IMR-90 (cell line): ENCODE data around the gene NCLN. TPM values are rescaled to one million over a fixed set of nuclear protein-coding genes. Genes with fewer than 3 reads are reported as not detected.

Experiments used
- ATAC-seq: fragments of 200-7000 bp; cut with Tn5 transposase; 2 replicates; pipeline ENCODE4 v1.9.1; 2020; ENCODE audit warnings: low read depth, mild to moderate bottlenecking, moderate library complexity
- BruUV-seq: library from RNA; stranded (reverse); fragments of 400-500 nt; replicated peaks from 2 replicates; lab custom pipeline; 2021; lab: Mats Ljungman, UMichigan
- CTCF ChIA-PET: fragments of 300-600 bp; formaldehyde crosslinking; extraction: SDS; loops from one replicate; lab custom pipeline; 2021; ENCODE audit warnings: antibody characterized with exemption; lab: Yijun Ruan, JAX
- POLR2A ChIA-PET: fragments of 300-600 bp; sonication (Branson Sonifier 250); formaldehyde crosslinking; loops from one replicate; lab custom pipeline; 2022; ENCODE audit warnings: antibody characterized with exemption; ENCODE audit not compliant: unreplicated experiment; lab: Charles Lee
- DNase-seq: peaks from one replicate; pipeline ENCODE4 v3.0.0; 2013
- H2AFZ ChIP-seq: replicated peaks from 2 replicates; pipeline ENCODE3; 2013; ENCODE audit warnings: low read length, mild to moderate bottlenecking; ENCODE audit not compliant: poor library complexity
- H2AK5ac ChIP-seq: 2 replicates; pipeline ENCODE4 v1.6.1; 2013; ENCODE audit warnings: low read depth, low read length, inconsistent platforms
- H2AK9ac ChIP-seq: replicated peaks from 2 replicates; pipeline ENCODE3; 2013; ENCODE audit warnings: mild to moderate bottlenecking, low read depth, low read length, moderate library complexity; ENCODE audit not compliant: poor library complexity
- H2BK120ac ChIP-seq: 2 replicates; pipeline ENCODE4 v1.6.1; 2013; ENCODE audit warnings: low read depth, low read length, inconsistent platforms
- H2BK15ac ChIP-seq: 3 replicates; pipeline ENCODE4 v1.6.1; 2013; ENCODE audit warnings: low read depth, low read length, inconsistent platforms
- H2BK20ac ChIP-seq: 2 replicates; pipeline ENCODE4 v1.6.1; 2013; ENCODE audit warnings: low read depth, mild to moderate bottlenecking, inconsistent platforms, low read length, moderate library complexity
- H2BK5ac ChIP-seq: 2 replicates; pipeline ENCODE4 v1.6.1; 2013; ENCODE audit warnings: mild to moderate bottlenecking, low read depth, low read length, inconsistent platforms; ENCODE audit not compliant: poor library complexity, severe bottlenecking
- H3K14ac ChIP-seq: replicated peaks from 2 replicates; pipeline ENCODE4 v1.6.1; 2013; ENCODE audit warnings: low read depth, low read length, inconsistent platforms
- H3K18ac ChIP-seq: 2 replicates; pipeline ENCODE4 v1.6.1; 2013; ENCODE audit warnings: low read depth, low read length, control low read depth
- H3K23ac ChIP-seq: 2 replicates; pipeline ENCODE4 v1.6.1; 2013; ENCODE audit warnings: low read depth, low read length, inconsistent platforms
- H3K27ac ChIP-seq: 2 replicates; pipeline ENCODE4 v1.5.1; 2013; ENCODE audit warnings: mild to moderate bottlenecking, control low read depth, low read length; ENCODE audit not compliant: insufficient read depth
- H3K27me3 ChIP-seq: 2 replicates; pipeline ENCODE4 v1.6.1; 2013; ENCODE audit warnings: low read length; ENCODE audit not compliant: control insufficient read depth, insufficient read depth
- H3K36me3 ChIP-seq: 2 replicates; pipeline ENCODE4 v1.6.1; 2013; ENCODE audit warnings: low read length, mixed read lengths; ENCODE audit not compliant: control insufficient read depth, insufficient read depth
- H3K4ac ChIP-seq: 2 replicates; pipeline ENCODE4 v1.6.1; 2013; ENCODE audit warnings: low read depth, low read length, inconsistent platforms
- H3K4me1 ChIP-seq: 2 replicates; pipeline ENCODE4 v1.6.1; 2013; ENCODE audit warnings: low read length, mixed read lengths; ENCODE audit not compliant: control insufficient read depth, insufficient read depth
- H3K4me2 ChIP-seq: 2 replicates; pipeline ENCODE4 v1.6.1; 2013; ENCODE audit warnings: low read depth, mild to moderate bottlenecking, control low read depth, low read length, moderate library complexity
- H3K4me3 ChIP-seq: 2 replicates; pipeline ENCODE4 v1.5.1; 2013; ENCODE audit warnings: low read depth, mild to moderate bottlenecking, control low read depth, low read length, moderate library complexity; ENCODE audit not compliant: insufficient read depth
- H3K56ac ChIP-seq: 2 replicates; pipeline ENCODE4 v1.6.1; 2013; ENCODE audit warnings: low read length, inconsistent platforms; ENCODE audit not compliant: insufficient read depth; ENCODE audit errors: extremely low read depth
- H3K79me1 ChIP-seq, 2 experiments: 2 replicates each; pipeline ENCODE4 v1.6.1; 2013; ENCODE audit warnings: low read length in 2 of 2, inconsistent platforms in 1 of 2, low read depth in 1 of 2
- H3K9ac ChIP-seq: 2 replicates; pipeline ENCODE4 v1.6.1; 2013; ENCODE audit warnings: low read depth, low read length, control low read depth
- H3K9me1 ChIP-seq: 2 replicates; pipeline ENCODE4 v1.6.1; 2013; ENCODE audit warnings: low read length, inconsistent platforms; ENCODE audit not compliant: insufficient read depth
- H3K9me3 ChIP-seq: 2 replicates; pipeline ENCODE4 v1.6.1; 2013; ENCODE audit warnings: low read length; ENCODE audit not compliant: control insufficient read depth, insufficient read depth
- H4K20me1 ChIP-seq: 2 replicates; pipeline ENCODE4 v1.6.1; 2013; ENCODE audit warnings: low read length, inconsistent platforms; ENCODE audit not compliant: insufficient read depth
- H4K5ac ChIP-seq: 2 replicates; pipeline ENCODE4 v1.6.1; 2013; ENCODE audit warnings: mild to moderate bottlenecking, low read depth, low read length, control low read depth
- H4K8ac ChIP-seq, 2 experiments: 2 replicates each; pipeline ENCODE4 v1.6.1; 2013; ENCODE audit warnings: low read depth in 2 of 2, low read length in 2 of 2, control low read depth in 1 of 2, inconsistent platforms in 1 of 2
- H4K91ac ChIP-seq: 2 replicates; pipeline ENCODE4 v1.6.1; 2013; ENCODE audit warnings: low read depth, low read length, inconsistent platforms; ENCODE audit not compliant: insufficient read depth
- CTCF ChIP-seq: conservative IDR thresholded peaks from 2 replicates; pipeline ENCODE4 v1.5.1; 2012; ENCODE audit warnings: mild to moderate bottlenecking, low read depth, low read length, improper control_type of control experiment
- ELK1 ChIP-seq: fragments of 150-350 bp; IDR thresholded peaks from 2 replicates; pipeline ENCODE4 v1.6.1; 2016; ENCODE audit warnings: low read depth, mild to moderate bottlenecking, low read length, moderate library complexity, borderline replicate concordance
- USF2 ChIP-seq: fragments of 150-350 bp; IDR thresholded peaks from 2 replicates; pipeline ENCODE4 v1.6.1; 2017; ENCODE audit warnings: mild to moderate bottlenecking, antibody characterized with exemption, low read length, low read depth
- WGBS, 2 experiments: methylation state at CpG; one replicate each; pipeline versions ENCODE4 v1.1.5 to v1.1.7; 2013; ENCODE audit warnings: missing lambda C conversion rate in 2 of 2; ENCODE audit not compliant: insufficient read length in 1 of 2; ENCODE audit errors: extremely low coverage in 2 of 2; 5-methylcytosine and 5-hydroxymethylcytosine counted together
- dilution Hi-C: fragments of 300-500 bp; cut with HindIII; formaldehyde crosslinking; loops from one replicate; pipeline ENCODE4 v1.14.3; 2018; ENCODE audit warnings: low sequenced_read_pairs; ENCODE audit not compliant: unreplicated experiment
- in situ Hi-C: fragments of 300-500 bp; cut with MboI; formaldehyde crosslinking; loops from 3 replicates; pipeline ENCODE4 v1.14.3; 2019; ENCODE audit warnings: low sequenced_read_pairs, inconsistent platforms, mixed read lengths
- intact Hi-C: fragments of 100-400 bp; cut with micrococcal nuclease; formaldehyde crosslinking; loops from 2 replicates; pipeline ENCODE4 v1.10.0; 2022
- polyA plus RNA-seq, 3 experiments: library from polyadenylated mRNA; depleted of rRNA; stranded (reverse); fragments of >200 nt; gene quantifications; 2 replicates each; pipeline ENCODE4 v1.2.3, GENCODE V29; 2012; ENCODE audit warnings: low replicate concordance in 1 of 3
- total RNA-seq: library from RNA; depleted of rRNA; stranded (reverse); fragments of >200 nt; gene quantifications from 2 replicates; pipeline ENCODE4 v1.2.3, GENCODE V29; 2012

NCLN gene
- total and polyA plus RNA-seq, 2 of the 4 experiments (the other 2 are of a cell fraction): 32.8 to 90.8 TPM

- no peak overlapping the region for H2BK5ac ChIP-seq
- no peaks in the 10 kb centered on the region for H3K9me1 ChIP-seq
- dilution Hi-C loops: no loop called here
- no peaks in the 10 kb centered on the region for H3K9me3 ChIP-seq
- no peak overlapping the region for H3K56ac ChIP-seq
- no peak overlapping the region for H3K4ac ChIP-seq
- H3K27me3 ChIP-seq: peaks cover 54% of the 10 kb centered on the region
- H2AFZ ChIP-seq: no peak overlapping the region
- H3K4me3 ChIP-seq: no peak overlapping the region
- no peak overlapping the region for H2BK120ac ChIP-seq
- ChIA-PET POLR2A (no interaction called here), CTCF (no interaction called here)
- H2AK9ac ChIP-seq: no peak overlapping the region
- WGBS, 2 experiments: no CpG with 5 or more reads among the region's 16 CpGs
- H3K18ac ChIP-seq: no peak overlapping the region
- H2AK5ac ChIP-seq: no peak overlapping the region
- no peaks in the 10 kb centered on the region; the same call in 1 of the 2 replicates for H4K20me1 ChIP-seq
- H3K14ac ChIP-seq: no peak overlapping the region
- H3K36me3 ChIP-seq: no peaks in the 10 kb centered on the region
- intact Hi-C loops: no loop called here
- H4K5ac ChIP-seq: no peak overlapping the region
- no peak overlapping the region for H4K91ac ChIP-seq
- in situ Hi-C loops: no loop called here
- no peak for ATAC-seq
- H3K27ac ChIP-seq: no peak overlapping the region
- DNase-seq: no peak
- no peaks in the 10 kb centered on the region for H3K79me1 ChIP-seq
- no peak overlapping the region for H3K9ac ChIP-seq
- H3K23ac ChIP-seq: no peak overlapping the region
- no peak overlapping the region for H4K8ac ChIP-seq
- no peak overlapping the region for H3K4me2 ChIP-seq
- H2BK15ac ChIP-seq: no peak overlapping the region
- no peak for TF ChIP-seq ELK1
- TF ChIP-seq CTCF: no peak
- TF ChIP-seq USF2: no peak
- peaks cover 2% of the 10 kb centered on the region; the same call in 1 of the 2 replicates for H3K4me1 ChIP-seq
- no TSS peak for BruUV-seq
- no peak overlapping the region for H2BK20ac ChIP-seq
These were observed 40.0 kb downstream of the NCLN start for GRCh38 chr19:3225677-3226093.
